ENCODE data around the gene RIMBP2.

The RIMBP2 gene

DNA sequence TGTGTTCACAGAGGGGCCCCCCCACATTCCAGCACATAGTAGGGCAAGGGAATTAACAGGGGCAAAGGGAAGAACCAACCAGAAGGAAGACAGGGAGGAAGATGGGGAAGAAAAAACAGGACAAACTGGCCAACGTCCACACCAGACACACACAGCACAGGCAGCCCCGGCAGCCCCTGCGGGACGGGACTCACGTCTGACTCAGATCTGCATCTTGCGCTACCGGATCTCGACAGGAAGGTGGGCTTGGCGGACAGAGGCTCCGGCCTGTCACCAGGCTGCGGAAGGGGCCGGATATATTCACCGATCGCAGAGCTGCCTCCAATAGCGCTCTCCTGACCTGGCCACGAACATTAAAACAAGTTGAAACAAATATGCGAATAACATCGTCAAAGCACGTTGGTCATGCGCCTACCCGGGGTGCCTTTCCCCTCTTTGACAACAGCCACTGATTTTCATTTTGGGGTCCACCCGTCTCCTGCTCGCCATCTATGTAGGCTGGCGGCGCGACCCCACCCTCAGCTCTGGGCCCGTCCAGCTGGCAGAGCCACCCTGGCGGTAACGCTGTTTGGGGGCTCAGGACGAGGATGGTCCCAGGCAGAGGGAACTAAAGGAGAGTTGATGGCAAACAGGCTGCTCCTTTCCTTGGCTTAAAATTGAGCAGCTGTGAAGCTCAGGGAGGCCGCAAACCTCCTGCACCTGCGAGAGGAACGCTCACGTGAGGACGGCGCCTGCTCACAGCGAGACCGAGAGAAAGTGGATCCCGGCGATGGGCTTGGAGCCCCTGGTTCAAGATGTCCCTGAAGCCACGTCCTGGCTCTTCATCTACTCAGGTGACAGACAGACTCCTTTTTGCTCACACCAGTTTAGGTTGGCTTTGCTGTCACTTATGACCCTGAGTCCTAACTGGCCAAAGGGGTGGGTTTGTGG lies 264.8 kb downstream of the RIMBP2 start:
- TF ChIP-seq, protein P1, sequence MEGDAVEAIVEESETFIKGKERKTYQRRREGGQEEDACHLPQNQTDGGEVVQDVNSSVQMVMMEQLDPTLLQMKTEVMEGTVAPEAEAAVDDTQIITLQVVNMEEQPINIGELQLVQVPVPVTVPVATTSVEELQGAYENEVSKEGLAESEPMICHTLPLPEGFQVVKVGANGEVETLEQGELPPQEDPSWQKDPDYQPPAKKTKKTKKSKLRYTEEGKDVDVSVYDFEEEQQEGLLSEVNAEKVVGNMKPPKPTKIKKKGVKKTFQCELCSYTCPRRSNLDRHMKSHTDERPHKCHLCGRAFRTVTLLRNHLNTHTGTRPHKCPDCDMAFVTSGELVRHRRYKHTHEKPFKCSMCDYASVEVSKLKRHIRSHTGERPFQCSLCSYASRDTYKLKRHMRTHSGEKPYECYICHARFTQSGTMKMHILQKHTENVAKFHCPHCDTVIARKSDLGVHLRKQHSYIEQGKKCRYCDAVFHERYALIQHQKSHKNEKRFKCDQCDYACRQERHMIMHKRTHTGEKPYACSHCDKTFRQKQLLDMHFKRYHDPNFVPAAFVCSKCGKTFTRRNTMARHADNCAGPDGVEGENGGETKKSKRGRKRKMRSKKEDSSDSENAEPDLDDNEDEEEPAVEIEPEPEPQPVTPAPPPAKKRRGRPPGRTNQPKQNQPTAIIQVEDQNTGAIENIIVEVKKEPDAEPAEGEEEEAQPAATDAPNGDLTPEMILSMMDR (conservative IDR thresholded peaks at IDR 0.05), result no peak
- H3K27ac ChIP-seq, result no peak overlapping the region

DNA sequence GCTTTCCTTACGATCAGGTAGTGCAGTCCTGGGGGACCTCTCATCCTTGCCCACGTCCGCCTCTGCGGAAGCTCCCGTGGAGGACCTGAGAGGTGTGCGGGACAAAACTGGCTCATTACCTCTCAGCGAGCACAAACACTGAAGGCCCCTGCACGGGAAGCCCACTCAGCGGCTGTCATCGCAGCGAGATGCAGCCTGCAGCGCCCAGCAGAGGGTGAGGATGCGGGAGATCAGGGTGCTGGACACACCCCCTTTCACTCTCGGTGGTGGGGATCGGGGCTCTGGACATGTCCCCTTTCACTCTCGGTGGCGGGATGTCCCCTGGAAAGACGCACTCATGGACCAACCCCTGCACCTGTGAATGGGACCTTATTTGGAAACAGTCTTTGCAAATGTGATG lies 266.8 kb downstream of the RIMBP2 start:
- TF ChIP-seq, protein P1 (conservative IDR thresholded peaks at IDR 0.05), result no peak
- H3K27ac ChIP-seq, result no peak overlapping the region

DNA sequence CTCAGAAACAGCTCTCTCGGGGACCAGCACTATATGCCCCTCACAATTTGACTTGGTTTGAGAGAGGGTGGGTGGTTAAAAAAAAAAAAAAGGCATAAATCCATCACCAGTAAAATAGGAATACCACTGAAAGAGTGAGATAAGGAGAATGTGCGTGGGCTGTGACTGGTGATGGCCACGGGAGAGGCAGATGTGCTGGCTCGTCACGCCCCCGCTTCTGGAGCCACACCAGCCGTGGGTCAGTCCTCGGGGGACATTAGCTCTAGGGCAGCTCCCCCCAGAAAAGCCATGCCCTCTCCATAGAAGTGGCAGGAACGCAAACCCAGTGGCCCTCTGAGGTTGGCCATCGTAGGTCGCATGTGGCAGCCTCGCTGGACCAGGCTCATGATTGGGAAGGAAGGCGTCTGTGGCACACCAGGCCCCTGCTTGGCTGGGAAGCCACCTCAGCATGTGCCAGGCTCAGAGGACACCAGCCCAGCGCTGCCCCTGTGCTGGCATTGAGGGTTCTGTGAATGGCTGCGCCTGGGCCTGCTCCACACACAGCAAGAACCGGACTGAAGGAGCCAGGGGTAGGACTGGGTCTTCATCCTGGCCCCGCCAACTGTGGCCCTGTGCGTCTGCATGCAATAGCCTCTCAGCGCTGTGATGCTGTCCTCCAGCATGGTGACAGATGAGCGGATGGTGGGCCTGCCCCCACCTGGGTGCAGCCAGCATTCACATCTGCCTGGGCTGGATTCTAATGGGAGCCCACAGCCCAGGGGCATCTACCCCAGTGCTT lies 267.9 kb downstream of the RIMBP2 start:
- no peak overlapping the region for H3K27ac ChIP-seq
- TF ChIP-seq, protein P1 (conservative IDR thresholded peaks at IDR 0.05), result no peak

DNA sequence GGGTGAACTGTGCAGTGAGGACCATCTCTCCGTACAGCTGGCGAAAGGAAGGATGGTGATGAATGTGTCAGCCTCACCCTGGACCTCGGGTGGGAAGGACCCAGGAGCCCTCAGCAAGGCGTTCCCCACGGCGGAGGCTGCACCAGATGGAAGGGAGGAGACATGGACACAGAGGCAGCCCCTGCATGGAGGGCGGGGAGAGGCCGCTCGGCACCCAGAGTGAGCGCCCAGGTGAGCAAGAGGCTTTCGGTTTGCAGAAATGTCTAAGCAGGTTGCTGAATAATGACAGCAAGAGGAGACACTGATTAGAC lies 268.5 kb downstream of the RIMBP2 start:
- TF ChIP-seq, protein P1 (conservative IDR thresholded peaks at IDR 0.05), result no peak
- no peak overlapping the region for H3K27ac ChIP-seq

DNA sequence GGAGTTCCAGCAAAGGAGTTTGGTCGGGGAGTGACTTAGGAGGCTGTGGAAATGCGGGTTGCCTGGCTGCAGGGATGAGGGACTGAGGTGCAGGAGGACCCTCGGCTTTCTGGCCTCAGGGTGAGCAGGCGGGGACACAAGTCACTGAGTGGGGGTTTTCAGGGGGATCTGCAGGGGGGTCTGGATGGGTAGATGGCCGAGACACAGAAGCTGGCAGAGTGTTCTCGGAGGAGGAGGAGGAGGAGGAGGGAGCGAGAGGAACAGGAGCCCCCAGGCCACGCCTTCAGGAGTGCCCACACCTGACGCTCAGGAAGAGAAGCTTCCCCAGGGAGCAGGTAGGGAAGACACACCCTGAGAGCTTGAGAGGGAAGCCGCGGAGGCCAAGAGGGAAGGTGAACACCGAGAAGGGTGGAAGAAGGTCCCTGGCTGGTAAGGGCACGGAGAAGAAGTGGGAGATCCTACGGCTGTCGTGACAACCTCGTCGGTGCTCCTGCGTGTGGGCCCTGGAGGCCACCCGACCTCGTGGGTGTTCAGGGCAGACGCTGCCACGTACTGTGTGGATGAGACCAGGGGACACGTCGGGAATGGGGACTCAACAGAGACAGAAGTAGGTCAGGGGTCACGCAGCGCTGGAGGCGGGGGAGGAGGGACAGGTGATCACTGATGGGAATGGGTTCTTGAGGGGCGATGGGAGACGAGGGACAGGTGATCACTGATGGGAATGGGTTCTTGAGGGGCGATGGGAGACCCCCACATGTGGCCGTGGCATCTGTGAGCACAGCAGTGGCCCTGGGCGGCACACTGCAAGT lies 269.0 kb downstream of the RIMBP2 start:
- TF ChIP-seq, protein P1 (conservative IDR thresholded peaks at IDR 0.05), result no peak
- no peak overlapping the region for H3K27ac ChIP-seq

DNA sequence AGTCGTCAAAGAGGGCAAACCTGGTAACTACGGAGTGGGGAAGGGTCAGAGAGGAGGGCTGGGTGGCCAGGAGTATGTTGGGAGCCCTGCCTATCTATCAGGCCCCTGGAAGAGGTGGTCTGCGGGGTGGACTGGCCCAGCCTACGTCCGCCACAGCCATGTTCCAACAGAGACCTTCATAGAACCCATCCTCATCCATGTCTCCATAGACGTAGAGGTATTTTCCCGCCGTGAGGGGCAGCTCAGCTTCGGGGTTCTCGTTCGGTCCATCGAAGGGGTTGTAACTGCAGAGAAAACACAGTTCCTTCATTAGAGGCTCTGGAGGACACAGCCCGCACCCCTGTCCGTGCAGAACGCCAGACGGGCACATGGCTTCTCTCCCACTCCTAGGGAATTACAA lies 271.1 kb downstream of the RIMBP2 start:
- H3K27ac ChIP-seq, result no peak overlapping the region

More for the DNA sequence above, 271.1 kb downstream of the RIMBP2 start:
- TF ChIP-seq, protein P1 (conservative IDR thresholded peaks at IDR 0.05), result no peak

Measured in VCaP (cell line).